ENCODE measurements around the gene MYH3. TPM values are rescaled to one million over a fixed set of nuclear protein-coding genes. Genes with fewer than 3 reads are reported as not detected.

Gene MYH3
- total RNA-seq, 3 donors from 2014 or later, result 3.2 to 5.1 (median 4.1) TPM

DNA sequence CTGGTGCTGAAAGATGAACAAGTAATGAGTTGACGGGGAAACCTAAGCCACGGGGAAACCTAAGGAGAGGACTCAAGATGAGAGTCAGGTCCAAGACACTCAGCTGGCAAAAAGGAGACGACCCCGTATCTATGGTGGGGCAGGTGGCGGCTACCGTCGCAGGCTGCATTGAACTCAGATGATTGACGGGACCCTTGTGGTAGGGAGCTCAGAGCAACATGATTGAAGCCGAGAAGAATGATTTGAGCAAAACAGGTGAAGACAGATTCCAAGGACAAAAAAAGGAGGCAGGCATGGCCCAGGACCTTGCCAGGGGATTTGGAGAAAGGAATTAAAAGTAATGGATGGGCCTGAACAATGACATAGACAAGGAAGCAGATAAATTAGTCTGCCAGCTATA lies 7.5 kb upstream of the MYH3 start:
- DNase-seq (no peak), ATAC-seq (no peak)
- no peaks in the 10 kb centered on the region for H3K4me1 Mint-ChIP-seq (ENCODE audit: low read depth)
- no peaks in the 10 kb centered on the region for H3K9me3 Mint-ChIP-seq
- H3K27me3 Mint-ChIP-seq (ENCODE audit: low read depth), result no peaks in the 10 kb centered on the region
- peaks cover 7% of the 10 kb centered on the region for H3K36me3 Mint-ChIP-seq (ENCODE audit: insufficient read depth)
- no peak overlapping the region for H3K4me3 Mint-ChIP-seq

DNA sequence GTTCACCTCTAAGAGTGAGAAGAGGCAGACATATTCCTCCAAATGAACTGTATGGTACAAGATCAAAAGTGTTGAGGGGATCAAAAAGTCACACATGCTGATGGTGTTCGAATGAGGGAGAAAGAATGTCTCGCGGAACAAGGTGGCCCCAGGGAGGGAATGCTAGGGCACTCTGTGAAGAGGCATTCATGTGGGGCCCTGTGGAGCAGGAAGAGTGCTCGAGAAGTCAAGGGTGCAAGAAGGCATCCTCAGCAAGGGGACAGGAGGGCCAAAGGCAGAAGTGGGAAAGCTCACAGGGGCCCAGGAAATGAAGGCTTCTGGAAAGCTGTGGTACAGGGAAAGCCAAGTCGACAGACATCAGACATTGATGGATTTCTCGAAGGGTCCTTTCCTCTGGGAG lies 6.1 kb upstream of the MYH3 start:
- ATAC-seq, result no peak
- no peaks in the 10 kb centered on the region for H3K27me3 Mint-ChIP-seq (ENCODE audit: low read depth)
- H3K4me1 Mint-ChIP-seq (ENCODE audit: low read depth), result no peaks in the 10 kb centered on the region
- H3K9me3 Mint-ChIP-seq, result no peaks in the 10 kb centered on the region
- H3K36me3 Mint-ChIP-seq (ENCODE audit: insufficient read depth), result peaks cover 14% of the 10 kb centered on the region
- H3K4me3 Mint-ChIP-seq, result no peak overlapping the region
- DNase-seq, result no peak

DNA sequence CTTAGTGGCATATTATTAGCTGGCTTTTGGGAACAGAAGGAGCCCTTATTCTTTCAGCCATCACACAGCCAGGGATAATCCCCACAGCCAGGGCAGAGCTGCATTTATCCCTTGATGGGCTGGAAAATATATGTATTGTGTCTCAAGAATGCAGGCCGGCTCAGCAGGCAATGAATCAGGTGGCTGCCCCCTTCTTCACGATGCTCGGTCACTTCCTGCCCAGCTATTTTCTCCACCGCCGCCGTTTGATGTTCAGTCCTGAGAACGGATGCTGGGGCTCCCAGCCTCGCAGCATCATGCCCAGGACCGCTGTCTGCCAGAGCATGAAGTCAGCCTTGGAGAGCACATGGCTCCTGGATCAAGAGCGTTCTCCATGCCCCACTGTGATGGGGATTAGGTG lies 4.3 kb upstream of the MYH3 start:
- peaks cover 14% of the 10 kb centered on the region for H3K36me3 Mint-ChIP-seq (ENCODE audit: insufficient read depth)
- no peaks in the 10 kb centered on the region for H3K4me1 Mint-ChIP-seq (ENCODE audit: low read depth)
- no peaks in the 10 kb centered on the region for H3K9me3 Mint-ChIP-seq
- no peak for DNase-seq
- H3K27me3 Mint-ChIP-seq (ENCODE audit: low read depth), result no peaks in the 10 kb centered on the region
- no peak overlapping the region for H3K4me3 Mint-ChIP-seq
- ATAC-seq, result no peak

DNA sequence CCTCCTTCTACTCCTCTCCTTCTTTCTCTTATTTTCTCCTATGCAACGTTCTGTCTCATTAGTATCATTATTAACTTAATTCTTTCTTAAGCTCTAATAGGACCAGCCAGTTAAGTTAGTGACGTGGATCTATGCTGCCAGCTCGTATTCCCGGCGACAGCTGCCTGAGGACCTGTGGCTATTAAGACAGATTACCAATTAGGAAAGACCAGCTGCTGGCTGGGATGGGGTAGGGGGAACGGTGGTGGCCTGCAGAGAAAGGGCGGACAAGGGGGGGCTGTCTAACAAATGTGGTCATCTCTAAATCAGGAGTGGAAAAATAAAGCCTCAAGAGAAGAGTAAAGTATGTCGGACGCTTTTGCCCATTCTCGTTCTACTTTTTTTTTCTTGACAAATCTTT lies 770 bp upstream of the MYH3 start:
- peaks cover 13% of the 10 kb centered on the region for H3K4me1 Mint-ChIP-seq (ENCODE audit: low read depth)
- no peaks in the 10 kb centered on the region for H3K9me3 Mint-ChIP-seq

DNA sequence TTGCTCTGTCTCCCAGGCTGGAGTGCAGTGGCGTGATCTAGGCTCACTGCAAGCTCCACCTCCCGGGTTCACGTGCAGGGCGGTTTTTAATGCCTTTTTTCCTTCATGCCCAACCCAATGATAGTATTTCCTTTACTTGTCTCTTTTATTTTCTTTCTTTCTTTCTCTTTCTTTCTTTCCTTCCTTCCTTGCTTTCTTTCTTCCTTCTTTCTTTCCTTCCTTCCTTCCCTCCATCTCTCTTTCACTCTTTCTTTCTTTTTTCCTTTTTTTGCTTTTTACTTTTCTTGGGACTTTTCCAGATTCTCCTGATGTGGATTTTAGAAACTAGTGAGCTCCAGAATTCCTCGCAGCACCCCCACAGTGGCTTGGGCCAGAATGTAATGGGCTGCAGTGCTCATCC lies 3.1 kb downstream of the MYH3 start:
- Mint-ChIP-seq H3K36me3 (ENCODE audit: insufficient read depth) (peaks cover 8% of the 10 kb centered on the region), H3K4me1 (ENCODE audit: low read depth) (peaks cover 15% of the 10 kb centered on the region), H3K9me3 (no peaks in the 10 kb centered on the region), H3K27me3 (ENCODE audit: low read depth) (no peaks in the 10 kb centered on the region), H3K4me3 (no peak overlapping the region)
- DNase-seq (no peak), ATAC-seq (no peak)

More for the DNA sequence above, 770 bp upstream of the MYH3 start:
- no peak for DNase-seq
- Mint-ChIP-seq H3K27me3 (ENCODE audit: low read depth) (no peaks in the 10 kb centered on the region), H3K4me3 (no peak overlapping the region), H3K36me3 (ENCODE audit: insufficient read depth) (peaks cover 16% of the 10 kb centered on the region)
- ATAC-seq, result no peak

DNA sequence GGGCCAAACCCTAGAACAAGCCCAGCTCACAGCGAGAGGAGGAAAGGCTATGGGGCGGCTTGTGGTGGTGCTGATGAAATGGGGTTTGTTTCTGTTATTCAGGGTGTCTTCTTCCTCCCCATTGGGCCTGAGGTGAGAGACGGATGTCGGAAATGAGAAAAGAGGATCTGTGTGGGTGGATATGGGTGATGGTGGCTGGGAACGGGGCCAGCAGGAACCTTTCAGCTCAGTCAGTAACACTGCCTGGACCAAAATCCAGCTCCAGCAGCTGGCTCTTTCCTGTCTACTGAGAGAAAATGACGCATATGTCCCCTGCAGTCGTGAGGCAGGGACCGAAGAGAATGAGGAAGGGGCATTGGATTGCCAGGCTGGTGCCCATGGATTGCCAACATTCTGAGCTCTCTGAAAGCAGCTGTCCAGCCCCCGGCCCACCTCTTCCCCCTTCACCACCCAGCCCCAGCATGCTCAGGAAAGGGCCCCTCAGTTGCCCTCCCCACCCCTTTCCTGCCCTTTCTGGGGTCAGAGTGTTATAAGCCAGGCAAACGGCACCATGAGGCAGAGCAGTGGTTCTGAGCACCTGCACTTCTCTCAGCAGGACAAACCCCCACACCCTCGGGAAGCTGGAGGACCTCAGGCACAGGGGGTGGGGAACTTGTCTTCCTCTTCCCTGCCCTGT lies 4.0 kb downstream of the MYH3 start:
- peaks cover 15% of the 10 kb centered on the region for H3K4me1 Mint-ChIP-seq (ENCODE audit: low read depth)
- DNase-seq, result no peak
- no peaks in the 10 kb centered on the region for H3K9me3 Mint-ChIP-seq
- no peaks in the 10 kb centered on the region for H3K27me3 Mint-ChIP-seq (ENCODE audit: low read depth)
- peaks cover 5% of the 10 kb centered on the region for H3K36me3 Mint-ChIP-seq (ENCODE audit: insufficient read depth)
- peak; percentile 48 to 53 for ATAC-seq
- H3K4me3 Mint-ChIP-seq, result no peak overlapping the region

DNA sequence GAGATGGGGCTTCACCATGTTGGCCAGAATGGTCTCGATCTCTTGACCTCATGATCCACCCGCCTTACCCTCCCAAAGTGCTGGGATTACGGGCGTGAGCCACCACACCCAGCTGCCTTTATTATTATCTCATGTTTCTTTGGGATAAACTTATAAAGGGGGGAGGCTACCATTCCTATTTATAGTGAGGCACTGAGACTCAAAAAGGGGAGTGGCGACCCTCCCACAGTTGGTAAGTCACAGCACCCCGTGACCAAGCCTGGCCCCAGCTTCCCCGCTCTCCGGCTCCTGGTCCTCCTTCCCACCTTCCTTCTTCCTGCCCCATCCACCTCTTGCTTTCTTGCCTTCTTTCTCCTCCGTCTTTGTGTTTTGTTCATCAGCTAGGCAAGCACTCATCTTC lies 5.2 kb downstream of the MYH3 start:
- ATAC-seq (no peak), DNase-seq (no peak)
- Mint-ChIP-seq H3K36me3 (ENCODE audit: insufficient read depth) (peaks cover 5% of the 10 kb centered on the region), H3K27me3 (ENCODE audit: low read depth) (no peaks in the 10 kb centered on the region), H3K9me3 (no peaks in the 10 kb centered on the region), H3K4me1 (ENCODE audit: low read depth) (peaks cover 15% of the 10 kb centered on the region), H3K4me3 (no peak overlapping the region)

DNA sequence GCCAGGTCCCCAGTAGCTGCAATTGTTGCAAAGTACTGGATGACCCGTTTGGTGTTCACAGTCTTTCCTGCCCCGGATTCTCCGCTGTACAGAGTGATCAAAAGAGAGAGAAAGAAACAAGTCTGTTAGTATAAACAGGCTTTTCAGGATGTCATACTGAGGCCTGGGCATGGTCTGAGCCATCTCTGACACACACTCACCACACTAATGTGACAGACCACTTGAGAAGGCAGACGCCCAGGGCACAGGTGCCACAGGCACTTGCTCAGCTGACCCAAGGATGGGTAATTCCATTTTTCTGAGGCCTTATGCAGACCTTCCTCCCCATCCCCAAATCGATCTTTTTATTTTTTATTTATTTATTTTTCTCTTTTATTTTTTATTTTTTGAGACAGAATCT lies 7.5 kb downstream of the MYH3 start:
- Mint-ChIP-seq H3K4me3 (no peak overlapping the region), H3K9me3 (no peaks in the 10 kb centered on the region), H3K4me1 (ENCODE audit: low read depth) (peaks cover 17% of the 10 kb centered on the region), H3K27me3 (ENCODE audit: low read depth) (no peaks in the 10 kb centered on the region), H3K36me3 (ENCODE audit: insufficient read depth) (peaks cover 8% of the 10 kb centered on the region)
- DNase-seq (no peak), ATAC-seq (no peak)

DNA sequence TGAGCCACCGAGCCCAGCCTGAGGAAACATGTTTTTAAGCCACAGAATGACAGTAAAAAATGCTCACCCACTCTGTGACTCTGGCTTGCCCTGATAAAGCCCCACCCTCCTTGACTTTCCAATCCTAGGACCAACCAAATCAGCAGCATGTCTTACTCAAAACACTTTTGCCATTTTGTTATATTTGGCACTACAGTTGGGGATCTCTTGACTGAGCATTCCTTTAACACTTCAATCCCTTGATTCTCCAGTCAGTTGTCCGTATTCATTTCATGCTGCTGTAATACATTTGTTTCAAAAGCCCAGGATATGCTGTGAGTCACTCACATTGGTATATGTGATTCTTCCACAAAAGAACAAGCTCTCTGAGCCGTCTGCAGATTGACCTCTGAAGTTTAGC lies 8.2 kb downstream of the MYH3 start:
- Mint-ChIP-seq H3K36me3 (ENCODE audit: insufficient read depth) (peaks cover 9% of the 10 kb centered on the region), H3K4me1 (ENCODE audit: low read depth) (peaks cover 15% of the 10 kb centered on the region), H3K4me3 (no peak overlapping the region), H3K9me3 (no peaks in the 10 kb centered on the region), H3K27me3 (ENCODE audit: low read depth) (no peaks in the 10 kb centered on the region)
- ATAC-seq, result no peak
- no peak for DNase-seq

DNA sequence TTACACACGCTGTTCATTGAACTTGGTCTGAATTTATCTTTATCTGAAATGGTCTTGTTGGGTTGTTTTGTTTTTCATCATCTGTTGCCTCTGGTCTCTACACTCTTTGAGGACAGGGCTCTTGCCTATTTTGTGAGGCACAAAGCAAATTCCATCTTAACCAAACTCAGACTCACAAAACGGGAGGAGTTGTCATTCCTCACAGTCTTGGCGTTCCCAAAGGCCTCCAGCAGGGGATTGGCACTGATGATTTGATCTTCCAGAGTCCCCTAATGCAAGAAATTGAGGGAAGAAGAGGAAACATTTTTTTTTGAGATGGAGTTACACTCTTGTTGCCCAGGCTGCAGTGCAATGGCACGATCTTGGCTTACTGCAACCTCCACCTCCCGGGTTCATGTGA lies 8.7 kb downstream of the MYH3 start:
- Mint-ChIP-seq H3K27me3 (ENCODE audit: low read depth) (no peaks in the 10 kb centered on the region), H3K36me3 (ENCODE audit: insufficient read depth) (peaks cover 9% of the 10 kb centered on the region), H3K4me1 (ENCODE audit: low read depth) (peaks cover 9% of the 10 kb centered on the region), H3K4me3 (no peak overlapping the region), H3K9me3 (no peaks in the 10 kb centered on the region)
- DNase-seq (no peak), ATAC-seq (no peak)

DNA sequence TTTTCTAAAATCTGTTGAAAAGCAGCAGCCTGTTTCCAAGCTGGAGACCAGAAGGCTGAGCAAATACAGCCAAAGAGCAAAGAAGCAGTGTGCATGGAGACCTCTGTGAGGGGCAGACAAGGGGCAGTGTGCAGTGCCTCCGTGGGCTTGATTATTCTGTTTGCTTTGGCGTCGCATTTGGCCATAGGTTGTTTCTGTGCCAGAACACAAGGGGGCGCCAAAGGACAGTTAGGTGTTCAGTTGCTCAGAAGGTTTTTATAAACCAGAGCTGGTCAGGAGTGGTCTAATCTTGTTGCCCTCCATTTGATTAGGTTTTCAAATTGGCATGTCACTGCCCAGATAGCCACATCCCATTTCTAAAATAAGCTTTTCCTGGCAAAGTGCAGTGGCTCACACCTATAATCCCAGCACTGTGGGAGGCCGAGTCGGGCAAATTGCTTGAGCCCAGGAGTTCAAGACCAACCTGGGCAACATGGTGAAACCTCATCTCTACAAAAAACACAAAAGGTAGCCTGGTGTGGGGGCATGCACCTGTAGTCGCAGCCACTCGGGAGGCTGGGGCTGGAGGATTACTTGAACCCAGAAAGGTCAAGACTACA lies 10.6 kb downstream of the MYH3 start:
- peaks cover 19% of the 10 kb centered on the region for H3K36me3 Mint-ChIP-seq (ENCODE audit: insufficient read depth)
- H3K9me3 Mint-ChIP-seq, result no peaks in the 10 kb centered on the region
- peaks cover 2% of the 10 kb centered on the region for H3K4me1 Mint-ChIP-seq (ENCODE audit: low read depth)
- H3K4me3 Mint-ChIP-seq, result no peak overlapping the region
- DNase-seq (peak; percentile 71), ATAC-seq (peak; percentile 61 to 63)
- H3K27me3 Mint-ChIP-seq (ENCODE audit: low read depth), result no peaks in the 10 kb centered on the region

DNA sequence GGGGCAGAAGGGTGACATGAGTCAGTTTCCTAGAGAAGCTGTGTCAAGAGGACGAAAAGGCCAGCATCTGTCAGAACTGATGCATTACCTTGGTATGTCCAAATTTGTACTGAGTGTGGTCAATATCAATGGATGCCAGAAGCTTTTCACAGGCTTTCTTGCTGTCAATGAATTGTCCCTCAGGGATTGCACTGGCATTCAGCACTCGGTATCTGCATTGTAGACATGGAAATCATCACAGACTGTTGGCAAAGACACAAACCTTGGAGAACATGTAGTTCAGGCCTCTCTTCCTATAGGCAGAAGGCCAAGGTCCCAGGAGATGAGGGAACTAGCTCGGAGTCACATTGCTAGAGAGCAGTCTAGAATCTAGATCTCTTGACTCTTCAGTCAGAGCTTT lies 16.6 kb downstream of the MYH3 start:
- DNase-seq (no peak), ATAC-seq (no peak)
- no peaks in the 10 kb centered on the region for H3K27me3 Mint-ChIP-seq (ENCODE audit: low read depth)
- H3K36me3 Mint-ChIP-seq (ENCODE audit: insufficient read depth), result peaks cover 50% of the 10 kb centered on the region
- peaks cover 1% of the 10 kb centered on the region for H3K4me1 Mint-ChIP-seq (ENCODE audit: low read depth)
- H3K9me3 Mint-ChIP-seq, result no peaks in the 10 kb centered on the region
- H3K4me3 Mint-ChIP-seq, result no peak overlapping the region

DNA sequence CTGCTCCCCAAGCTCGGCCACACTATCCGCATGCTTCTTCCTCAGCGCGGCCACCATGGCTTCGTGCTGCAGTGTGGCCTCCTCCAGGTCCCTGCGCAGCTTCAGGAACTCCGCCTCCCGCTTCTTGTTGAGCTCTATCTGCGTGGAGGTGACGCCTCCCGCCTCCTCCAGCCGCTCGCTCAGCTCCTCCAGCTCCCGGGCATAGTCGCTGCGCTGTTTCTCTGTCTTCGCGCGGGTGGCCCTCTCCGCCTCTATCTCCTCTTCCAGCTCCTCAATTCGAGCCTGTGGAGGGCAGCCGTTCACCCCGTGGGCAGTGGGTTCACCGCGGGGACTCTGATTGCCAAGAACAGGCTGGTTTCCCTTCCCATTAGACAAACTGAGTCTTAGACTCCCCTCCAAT lies 19.0 kb downstream of the MYH3 start:
- no peak for ATAC-seq
- H3K27me3 Mint-ChIP-seq (ENCODE audit: low read depth), result no peaks in the 10 kb centered on the region

DNA sequence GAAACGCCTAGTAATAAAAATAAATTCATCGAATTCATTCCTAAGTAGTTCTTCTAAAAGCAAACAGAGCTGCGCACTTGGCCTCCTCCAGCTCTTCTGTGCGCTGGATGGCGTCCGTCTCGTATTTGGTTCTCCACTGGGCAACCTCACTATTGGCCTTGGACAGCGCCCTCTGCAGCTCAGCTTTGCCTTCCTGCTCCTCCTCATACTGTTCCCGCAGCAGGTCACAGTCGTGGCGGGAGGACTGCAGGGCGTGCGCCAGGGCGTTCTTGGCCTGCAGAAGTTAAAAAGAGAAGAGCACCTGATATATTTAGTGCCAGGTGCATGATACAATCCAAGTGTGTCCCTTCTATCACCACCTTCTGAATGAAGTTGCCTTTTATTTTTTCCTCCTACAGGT lies 21.8 kb downstream of the MYH3 start:
- DNase-seq, result no peak
- ATAC-seq, result no peak
- no peaks in the 10 kb centered on the region for H3K27me3 Mint-ChIP-seq (ENCODE audit: low read depth)
- H3K9me3 Mint-ChIP-seq, result no peaks in the 10 kb centered on the region
- H3K4me3 Mint-ChIP-seq, result no peak overlapping the region
- peaks cover 40% of the 10 kb centered on the region for H3K36me3 Mint-ChIP-seq (ENCODE audit: insufficient read depth)
- peaks cover 7% of the 10 kb centered on the region for H3K4me1 Mint-ChIP-seq (ENCODE audit: low read depth)

More for the DNA sequence above, 19.0 kb downstream of the MYH3 start:
- no peak for DNase-seq
- H3K9me3 Mint-ChIP-seq, result no peaks in the 10 kb centered on the region
- peaks cover 48% of the 10 kb centered on the region for H3K36me3 Mint-ChIP-seq (ENCODE audit: insufficient read depth)
- H3K4me1 Mint-ChIP-seq (ENCODE audit: low read depth), result peaks cover 5% of the 10 kb centered on the region
- no peak overlapping the region for H3K4me3 Mint-ChIP-seq

DNA sequence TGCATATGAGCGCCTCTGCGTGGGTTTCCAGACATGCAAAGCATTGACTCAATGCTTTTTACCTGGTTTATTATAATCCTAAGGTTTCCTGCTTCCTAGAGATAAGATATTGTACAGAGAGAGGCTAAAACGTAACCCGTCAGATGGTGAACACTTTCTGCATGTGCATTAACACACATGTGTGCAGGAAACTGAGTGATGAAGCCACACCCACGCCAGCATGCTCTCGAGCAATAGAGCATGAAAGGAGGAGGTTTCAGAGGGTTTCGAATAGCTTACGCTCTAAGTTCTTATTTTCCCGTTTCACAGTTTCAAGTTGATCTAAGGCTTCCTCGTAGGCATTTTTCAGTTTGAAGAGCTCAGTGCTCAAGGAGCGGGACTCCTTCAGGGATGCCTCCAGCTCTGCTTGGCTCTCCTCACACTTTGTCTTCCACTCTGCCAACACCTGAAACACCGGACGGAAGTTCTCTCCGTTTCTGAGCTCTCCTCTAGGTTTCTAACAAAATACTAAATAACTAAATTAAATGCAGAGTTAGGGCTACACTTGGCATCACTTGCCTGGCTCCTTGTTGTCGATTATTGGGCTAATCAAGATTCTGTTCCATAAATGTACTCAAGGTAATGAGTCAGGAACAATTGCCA lies 23.2 kb downstream of the MYH3 start:
- ATAC-seq, result peak; percentile 14 to 51
- Mint-ChIP-seq H3K4me1 (ENCODE audit: low read depth) (peaks cover 7% of the 10 kb centered on the region), H3K9me3 (no peaks in the 10 kb centered on the region), H3K36me3 (ENCODE audit: insufficient read depth) (peaks cover 35% of the 10 kb centered on the region), H3K4me3 (no peak overlapping the region), H3K27me3 (ENCODE audit: low read depth) (no peaks in the 10 kb centered on the region)
- no peak for DNase-seq
